ENCODE measurements around the gene NCAM1.
"Not testable (repeated sequence)": the region's sequence is repeated elsewhere in the genome, so short reads cannot be mapped to it uniquely, and the experiment has no call there.

The NCAM1 gene

DNA sequence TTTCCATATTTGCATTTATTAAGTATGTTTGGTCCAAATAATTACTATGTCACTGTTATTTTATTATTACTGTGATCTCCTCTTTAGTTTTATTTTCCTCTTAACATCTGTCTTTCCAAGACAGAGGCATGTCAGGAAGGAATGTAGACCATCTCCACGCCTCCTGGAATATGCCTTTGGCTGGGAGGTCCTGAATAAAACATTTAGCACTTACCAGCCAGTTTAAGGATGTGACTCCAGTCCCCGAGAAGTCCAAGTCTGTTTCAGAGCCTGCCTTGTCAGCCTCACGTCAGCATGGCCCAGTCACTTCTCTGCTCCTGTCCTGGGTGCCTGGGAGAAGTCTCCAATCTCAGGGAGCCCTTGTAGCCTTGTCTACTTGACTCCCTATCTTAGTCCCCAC, 74.5 kb downstream of the NCAM1 start:
- Histone ChIP-seq H3K27me3 (ENCODE audit: control insufficient read depth, insufficient read depth, low read length) (no peaks in the 10 kb centered on the region), H3K9me3 (ENCODE audit: control insufficient read depth, insufficient read depth, low read length) (no peaks in the 10 kb centered on the region), H3K4me3 (ENCODE audit: low read depth, low read length) (no peak overlapping the region), H3K36me3 (ENCODE audit: control insufficient read depth, insufficient read depth, low read length) (no peaks in the 10 kb centered on the region), H3K4me1 (ENCODE audit: control insufficient read depth, insufficient read depth, low read length) (no peaks in the 10 kb centered on the region), H3K9ac (ENCODE audit: low read depth, low read length) (no peak overlapping the region)

DNA sequence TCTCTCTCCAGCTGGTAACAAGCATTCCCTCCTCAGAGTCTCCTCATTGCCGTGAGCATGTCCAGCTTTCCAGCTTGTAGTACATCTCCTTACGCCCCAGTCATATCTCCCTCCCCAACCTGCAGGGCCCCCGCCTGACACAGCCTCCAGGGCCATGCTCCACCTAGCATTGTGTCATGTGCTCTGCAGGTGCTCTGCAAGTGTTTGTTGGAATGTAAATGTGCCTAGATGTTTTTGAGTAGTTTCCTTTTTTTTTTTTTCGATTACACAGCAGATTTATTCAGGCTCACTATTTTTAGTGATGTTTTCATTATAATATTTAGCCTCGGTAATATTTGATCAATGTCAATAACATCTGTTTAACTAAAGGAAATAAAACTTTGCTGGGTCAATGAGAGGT, 82.5 kb downstream of the NCAM1 start:
- Histone ChIP-seq H3K4me3 (ENCODE audit: low read depth, low read length) (no peak overlapping the region), H3K36me3 (ENCODE audit: control insufficient read depth, insufficient read depth, low read length) (no peaks in the 10 kb centered on the region), H3K27me3 (ENCODE audit: control insufficient read depth, insufficient read depth, low read length) (no peaks in the 10 kb centered on the region), H3K4me1 (ENCODE audit: control insufficient read depth, insufficient read depth, low read length) (no peaks in the 10 kb centered on the region), H3K9me3 (ENCODE audit: control insufficient read depth, insufficient read depth, low read length) (no peaks in the 10 kb centered on the region), H3K9ac (ENCODE audit: low read depth, low read length) (no peak overlapping the region)

DNA sequence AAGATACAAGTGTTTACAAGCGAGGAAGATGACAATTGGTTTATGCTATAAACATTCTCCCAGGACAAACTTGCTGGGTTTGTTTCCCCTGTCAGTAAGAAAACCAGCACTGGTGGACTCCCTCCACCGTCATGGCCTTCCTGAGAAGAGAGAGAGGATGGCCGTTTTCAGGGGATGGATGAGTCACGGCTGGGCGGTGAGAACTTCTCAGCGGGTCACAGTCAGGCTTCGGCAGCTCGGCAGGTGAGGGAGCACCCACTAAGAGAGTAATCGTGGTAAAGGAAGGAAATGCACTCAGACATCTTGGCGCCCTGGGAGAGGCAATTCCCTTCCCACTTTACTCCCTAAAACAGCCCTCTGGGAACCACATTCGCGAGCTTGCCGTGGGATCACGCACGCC, 83.9 kb downstream of the NCAM1 start:
- Histone ChIP-seq H3K4me3 (ENCODE audit: low read depth, low read length) (no peak overlapping the region), H3K27me3 (ENCODE audit: control insufficient read depth, insufficient read depth, low read length) (no peaks in the 10 kb centered on the region), H3K9me3 (ENCODE audit: control insufficient read depth, insufficient read depth, low read length) (no peaks in the 10 kb centered on the region)

DNA sequence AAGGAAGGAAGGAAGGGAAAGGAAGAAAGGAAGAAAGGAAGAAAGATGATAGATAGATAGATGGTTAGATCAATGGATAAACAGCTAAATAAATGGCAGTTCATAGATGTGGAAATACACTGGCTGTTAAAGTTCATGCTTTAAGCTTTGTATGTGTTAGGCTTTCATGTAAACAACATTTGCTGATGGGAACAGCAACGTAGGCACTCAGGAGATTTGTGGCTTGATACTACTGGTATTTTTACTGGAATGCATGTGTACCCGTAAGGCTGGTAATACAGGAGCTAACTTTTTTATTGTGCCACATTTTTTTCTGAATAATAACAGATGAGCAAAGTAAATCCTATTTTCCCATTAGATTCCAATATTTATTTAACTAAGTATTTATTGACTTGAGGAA, 85.6 kb downstream of the NCAM1 start:
- H3K9ac ChIP-seq (ENCODE audit: low read depth, low read length): no peak overlapping the region
- no peaks in the 10 kb centered on the region for H3K4me1 ChIP-seq (ENCODE audit: control insufficient read depth, insufficient read depth, low read length)
- H3K9me3 ChIP-seq (ENCODE audit: control insufficient read depth, insufficient read depth, low read length): no peaks in the 10 kb centered on the region
- no peaks in the 10 kb centered on the region for H3K36me3 ChIP-seq (ENCODE audit: control insufficient read depth, insufficient read depth, low read length)
- H3K4me3 ChIP-seq (ENCODE audit: low read depth, low read length): no peak overlapping the region
- H3K27me3 ChIP-seq (ENCODE audit: control insufficient read depth, insufficient read depth, low read length): no peaks in the 10 kb centered on the region

More for the DNA sequence above, 83.9 kb downstream of the NCAM1 start:
- no peaks in the 10 kb centered on the region for H3K4me1 ChIP-seq (ENCODE audit: control insufficient read depth, insufficient read depth, low read length)
- no peaks in the 10 kb centered on the region for H3K36me3 ChIP-seq (ENCODE audit: control insufficient read depth, insufficient read depth, low read length)
- no peak overlapping the region for H3K9ac ChIP-seq (ENCODE audit: low read depth, low read length)

DNA sequence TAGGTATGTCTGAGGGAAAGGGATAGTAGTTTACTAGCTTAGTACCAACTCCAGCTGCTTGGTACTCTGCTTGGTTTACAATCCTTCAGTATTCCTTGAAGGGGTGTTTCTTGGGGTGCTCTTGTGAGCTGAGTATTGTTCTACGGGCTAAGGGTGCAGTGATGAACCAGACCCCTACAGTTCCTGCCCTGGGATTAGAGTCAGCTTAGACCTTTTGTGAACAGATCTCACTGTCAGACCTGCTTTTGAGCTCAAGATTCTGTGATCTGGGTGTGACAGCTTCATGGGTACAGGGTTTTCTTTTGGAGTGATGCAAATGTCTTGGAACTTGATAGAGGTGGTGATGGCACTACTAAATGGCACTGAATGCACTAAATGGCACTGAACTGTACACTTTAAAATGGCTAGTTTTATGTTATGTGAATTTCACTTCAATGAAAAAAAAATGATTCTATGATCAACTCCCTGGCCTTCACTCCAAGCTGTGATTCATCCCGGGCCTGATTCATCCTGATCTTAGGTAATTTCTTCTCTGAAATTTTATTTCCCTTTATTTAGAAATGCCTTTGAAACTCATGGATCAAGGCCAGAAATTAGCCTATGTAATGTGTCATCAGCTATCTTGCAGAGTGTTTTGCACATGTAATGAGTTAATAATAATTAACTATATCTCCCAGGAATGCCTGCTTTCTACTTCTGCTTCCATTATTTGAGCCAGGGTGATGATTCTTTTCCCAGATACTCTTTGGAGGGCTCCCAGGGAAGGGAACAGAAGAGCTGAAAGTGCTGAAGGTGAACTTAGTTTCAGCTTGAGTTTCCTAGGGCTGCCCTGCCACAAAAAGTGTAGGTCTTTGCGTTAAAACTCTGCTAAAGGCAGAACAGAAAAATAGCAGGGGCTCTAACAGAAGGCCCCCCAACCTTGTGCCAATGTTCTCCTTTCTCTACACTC, 87.9 kb downstream of the NCAM1 start:
- H3K4me1 ChIP-seq (ENCODE audit: control insufficient read depth, insufficient read depth, low read length): no peaks in the 10 kb centered on the region
- H3K36me3 ChIP-seq (ENCODE audit: control insufficient read depth, insufficient read depth, low read length): no peaks in the 10 kb centered on the region
- H3K9ac ChIP-seq (ENCODE audit: low read depth, low read length): no peak overlapping the region
- H3K27me3 ChIP-seq (ENCODE audit: control insufficient read depth, insufficient read depth, low read length): no peaks in the 10 kb centered on the region
- H3K4me3 ChIP-seq (ENCODE audit: low read depth, low read length): no peak overlapping the region
- H3K9me3 ChIP-seq (ENCODE audit: control insufficient read depth, insufficient read depth, low read length): no peaks in the 10 kb centered on the region

DNA sequence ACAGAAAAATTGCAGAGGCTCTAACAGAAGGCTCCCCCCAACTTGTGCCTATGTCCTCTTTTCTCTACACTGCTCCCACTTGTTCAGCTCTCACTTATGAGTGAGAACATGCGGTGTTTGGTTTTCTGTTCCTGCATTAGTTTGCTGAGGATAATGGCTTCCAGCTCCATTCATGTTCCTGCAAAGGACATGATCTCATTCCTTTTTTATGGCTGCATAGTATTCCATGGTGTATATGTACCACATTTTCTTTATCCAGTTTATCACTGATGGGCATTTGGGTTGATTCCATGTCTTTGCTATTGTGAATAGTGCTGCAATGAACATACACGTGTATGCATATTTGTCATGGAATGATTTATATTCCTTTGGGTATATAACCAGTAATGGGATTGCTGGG, 91.8 kb downstream of the NCAM1 start:
- H3K4me1 ChIP-seq (ENCODE audit: control insufficient read depth, insufficient read depth, low read length); H3K36me3 ChIP-seq (ENCODE audit: control insufficient read depth, insufficient read depth, low read length); H3K4me3 ChIP-seq (ENCODE audit: low read depth, low read length); H3K27me3 ChIP-seq (ENCODE audit: control insufficient read depth, insufficient read depth, low read length); H3K9ac ChIP-seq (ENCODE audit: low read depth, low read length); H3K9me3 ChIP-seq (ENCODE audit: control insufficient read depth, insufficient read depth, low read length): not testable (repeated sequence)

DNA sequence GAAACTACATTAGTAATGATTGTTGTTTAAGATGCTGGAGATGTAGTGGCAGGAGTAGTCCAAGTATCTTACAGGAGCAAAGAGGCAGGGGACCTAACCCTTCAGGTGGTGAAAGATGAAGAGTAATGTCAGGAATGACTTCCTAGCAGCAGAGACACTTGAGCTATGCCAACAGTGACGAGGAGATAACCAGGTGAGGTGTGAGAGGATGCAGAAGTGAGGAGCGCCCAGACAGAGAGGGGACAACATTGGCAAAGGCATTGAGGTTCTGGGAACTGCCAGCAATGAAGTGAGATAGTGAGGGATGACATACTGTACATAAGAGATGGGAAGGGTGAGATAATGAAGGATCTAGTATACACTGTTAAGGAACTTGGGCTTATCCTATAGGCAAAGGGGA, 95.8 kb downstream of the NCAM1 start:
- Histone ChIP-seq H3K36me3 (ENCODE audit: control insufficient read depth, insufficient read depth, low read length) (no peaks in the 10 kb centered on the region), H3K9me3 (ENCODE audit: control insufficient read depth, insufficient read depth, low read length) (no peaks in the 10 kb centered on the region), H3K9ac (ENCODE audit: low read depth, low read length) (no peak overlapping the region), H3K4me3 (ENCODE audit: low read depth, low read length) (no peak overlapping the region), H3K4me1 (ENCODE audit: control insufficient read depth, insufficient read depth, low read length) (no peaks in the 10 kb centered on the region), H3K27me3 (ENCODE audit: control insufficient read depth, insufficient read depth, low read length) (no peaks in the 10 kb centered on the region)

DNA sequence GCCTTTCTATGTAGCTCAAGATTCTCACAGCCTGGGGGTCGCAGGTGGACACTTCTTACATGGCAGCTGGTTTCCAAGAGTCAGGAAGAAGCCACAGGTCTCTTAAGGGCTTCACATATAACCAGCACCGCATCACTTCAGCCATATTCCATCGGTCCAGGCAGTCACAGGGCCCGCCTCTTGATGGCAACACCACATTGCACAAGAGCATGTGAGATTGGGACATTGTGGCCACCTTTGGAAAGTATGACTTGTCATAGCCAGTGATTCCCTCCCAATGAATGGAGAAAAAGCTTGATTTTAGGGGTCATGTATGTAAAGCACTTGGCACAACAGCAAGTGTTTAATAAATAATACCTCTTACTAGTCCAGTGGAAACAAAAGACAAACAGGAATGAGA, 98.3 kb downstream of the NCAM1 start:
- Histone ChIP-seq H3K36me3 (ENCODE audit: control insufficient read depth, insufficient read depth, low read length) (no peaks in the 10 kb centered on the region), H3K27me3 (ENCODE audit: control insufficient read depth, insufficient read depth, low read length) (no peaks in the 10 kb centered on the region), H3K9ac (ENCODE audit: low read depth, low read length) (no peak overlapping the region), H3K4me3 (ENCODE audit: low read depth, low read length) (no peak overlapping the region), H3K4me1 (ENCODE audit: control insufficient read depth, insufficient read depth, low read length) (no peaks in the 10 kb centered on the region), H3K9me3 (ENCODE audit: control insufficient read depth, insufficient read depth, low read length) (no peaks in the 10 kb centered on the region)

DNA sequence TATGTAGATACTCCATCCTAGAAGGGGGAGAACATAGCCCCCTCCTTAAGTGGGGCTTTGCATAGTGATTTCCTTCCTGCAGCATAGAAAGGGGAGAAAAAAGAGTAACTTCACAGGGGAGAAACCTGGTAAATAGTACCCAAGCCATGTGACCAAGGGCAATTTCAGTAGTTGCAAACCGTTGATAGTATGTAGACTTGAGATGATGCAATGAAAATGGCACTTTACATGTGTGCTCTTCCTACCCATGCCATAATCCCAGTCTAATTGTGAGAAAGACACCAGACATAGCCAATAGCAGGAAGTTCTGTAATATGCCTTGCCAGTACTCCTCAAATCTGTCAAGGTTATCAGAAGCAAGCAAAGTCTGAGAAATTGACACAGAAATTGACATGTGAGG, 104.1 kb downstream of the NCAM1 start:
- Histone ChIP-seq H3K36me3 (ENCODE audit: control insufficient read depth, insufficient read depth, low read length) (no peaks in the 10 kb centered on the region), H3K4me3 (ENCODE audit: low read depth, low read length) (no peak overlapping the region), H3K4me1 (ENCODE audit: control insufficient read depth, insufficient read depth, low read length) (no peaks in the 10 kb centered on the region), H3K9me3 (ENCODE audit: control insufficient read depth, insufficient read depth, low read length) (no peaks in the 10 kb centered on the region), H3K27me3 (ENCODE audit: control insufficient read depth, insufficient read depth, low read length) (no peaks in the 10 kb centered on the region), H3K9ac (ENCODE audit: low read depth, low read length) (no peak overlapping the region)

DNA sequence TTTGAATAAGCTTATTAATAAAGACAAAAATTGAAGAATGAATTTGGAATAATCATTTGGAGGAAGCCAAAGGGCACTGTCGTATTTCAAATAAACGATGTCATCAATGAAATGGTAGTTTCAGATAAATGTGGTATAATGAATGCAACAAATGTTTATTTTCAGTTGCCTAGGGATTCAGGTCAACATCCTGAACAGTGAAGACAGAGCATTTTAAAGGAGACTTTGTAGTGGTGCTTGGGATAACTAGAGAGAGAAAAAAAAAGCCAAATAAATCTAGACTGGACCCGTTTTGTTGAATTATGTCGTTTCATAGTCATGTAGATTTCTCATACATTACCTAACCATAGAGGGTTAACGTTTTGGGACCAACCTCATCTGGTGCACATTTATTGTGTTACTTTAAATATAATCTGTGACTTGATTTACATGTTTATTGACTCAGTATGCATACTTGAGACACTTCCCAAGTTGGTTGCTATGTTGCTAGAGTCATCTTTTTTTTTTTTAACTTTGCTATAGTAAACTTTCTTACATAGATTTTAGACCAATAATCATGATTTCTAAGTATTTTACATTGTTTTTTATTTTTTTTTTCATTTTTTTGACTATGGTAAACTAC, 111.1 kb downstream of the NCAM1 start:
- H3K4me1 ChIP-seq (ENCODE audit: control insufficient read depth, insufficient read depth, low read length): no peaks in the 10 kb centered on the region
- H3K27me3 ChIP-seq (ENCODE audit: control insufficient read depth, insufficient read depth, low read length): peaks cover 2% of the 10 kb centered on the region
- H3K36me3 ChIP-seq (ENCODE audit: control insufficient read depth, insufficient read depth, low read length): no peaks in the 10 kb centered on the region
- H3K9ac ChIP-seq (ENCODE audit: low read depth, low read length): no peak overlapping the region
- no peak overlapping the region for H3K4me3 ChIP-seq (ENCODE audit: low read depth, low read length)
- no peaks in the 10 kb centered on the region for H3K9me3 ChIP-seq (ENCODE audit: control insufficient read depth, insufficient read depth, low read length)

DNA sequence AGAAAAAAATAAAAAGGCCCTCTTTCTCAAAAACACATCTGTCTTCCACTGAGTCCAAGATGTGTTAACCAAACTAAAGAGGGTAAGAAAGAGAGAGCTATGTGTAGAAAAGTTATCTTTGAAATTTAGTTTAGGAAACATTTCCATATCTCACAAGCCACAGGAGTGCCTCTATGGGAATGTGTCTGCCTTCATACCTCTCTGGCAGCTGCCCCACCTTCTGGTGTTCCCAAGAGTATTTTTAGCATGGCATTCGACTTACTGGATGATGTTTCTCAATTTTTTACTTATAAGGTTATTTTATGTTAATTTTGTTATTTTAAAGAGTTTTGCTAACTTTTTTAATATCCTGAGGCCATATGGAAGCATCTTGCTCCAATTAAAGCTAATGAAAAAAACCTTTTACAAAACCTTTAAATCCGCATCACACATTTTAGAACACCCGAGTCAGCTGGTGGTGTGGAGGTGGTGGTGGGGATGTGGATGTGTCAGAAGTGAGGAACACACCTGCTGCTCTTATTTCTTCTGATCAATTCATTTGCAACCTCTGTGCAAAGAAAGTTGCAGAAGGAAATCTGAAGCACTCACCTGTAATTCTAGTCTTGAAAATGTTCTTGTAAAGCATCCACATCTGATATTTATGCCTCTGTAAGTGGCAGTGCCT, 112.2 kb downstream of the NCAM1 start:
- no peaks in the 10 kb centered on the region for H3K9me3 ChIP-seq (ENCODE audit: control insufficient read depth, insufficient read depth, low read length)
- no peak overlapping the region for H3K9ac ChIP-seq (ENCODE audit: low read depth, low read length)
- no peaks in the 10 kb centered on the region for H3K36me3 ChIP-seq (ENCODE audit: control insufficient read depth, insufficient read depth, low read length)
- no peak overlapping the region for H3K4me3 ChIP-seq (ENCODE audit: low read depth, low read length)
- no peaks in the 10 kb centered on the region for H3K4me1 ChIP-seq (ENCODE audit: control insufficient read depth, insufficient read depth, low read length)
- H3K27me3 ChIP-seq (ENCODE audit: control insufficient read depth, insufficient read depth, low read length): peaks cover 2% of the 10 kb centered on the region
